ENCODE results near the gene RNF17.
"Not testable (repeated sequence)": the region's sequence is repeated elsewhere in the genome, so short reads cannot be mapped to it uniquely, and the experiment has no call there.

RNF17 gene

GRCh38 chr13:24742977-24743376, 21.0 kb upstream of the RNF17 start:
- DNase-seq (ENCODE audit: extremely low spot score, insufficient read length, low read depth) (no peak), FAIRE-seq (no peak)

DNA sequence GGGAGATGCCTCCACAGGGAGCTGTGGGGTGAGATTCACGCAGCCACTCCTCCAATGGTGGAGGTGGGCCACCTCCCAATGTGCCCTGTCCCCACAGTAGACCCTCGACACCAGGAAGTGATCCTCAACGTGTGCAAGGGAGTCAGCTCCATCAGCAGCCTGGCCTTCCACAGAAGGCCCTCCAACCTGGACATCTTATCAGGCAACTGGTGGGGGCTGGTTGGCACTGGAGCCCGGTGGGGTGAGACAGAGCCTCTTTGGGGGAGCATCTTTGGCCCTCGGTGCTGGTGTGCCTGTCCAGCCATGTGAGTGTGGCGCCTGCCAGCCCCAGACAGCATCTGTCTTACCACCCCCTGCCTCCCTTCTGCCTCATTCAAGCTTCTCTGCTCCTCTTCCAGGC, 19.7 kb upstream of the RNF17 start:
- FAIRE-seq (no peak), DNase-seq (ENCODE audit: extremely low spot score, insufficient read length, low read depth) (no peak)

DNA sequence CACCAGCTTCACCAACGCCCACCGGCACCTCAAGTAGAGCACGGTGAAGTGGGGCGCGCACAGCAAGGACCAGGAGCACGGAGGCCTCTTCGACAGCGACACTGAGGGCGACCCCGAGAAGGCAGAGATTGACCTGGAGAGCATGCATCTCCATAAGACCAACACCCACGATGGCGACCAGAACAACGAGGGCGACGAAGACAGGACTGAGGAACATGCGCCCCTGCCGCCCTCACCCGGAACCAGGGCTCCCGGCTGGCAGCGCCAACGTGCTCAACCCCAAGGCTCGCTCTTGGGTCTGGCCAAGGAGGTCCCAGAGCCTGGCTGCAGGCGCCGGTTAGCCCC, 18.5 kb upstream of the RNF17 start:
- DNase-seq (ENCODE audit: extremely low spot score, insufficient read length, low read depth) (no peak), FAIRE-seq (no peak)

DNA sequence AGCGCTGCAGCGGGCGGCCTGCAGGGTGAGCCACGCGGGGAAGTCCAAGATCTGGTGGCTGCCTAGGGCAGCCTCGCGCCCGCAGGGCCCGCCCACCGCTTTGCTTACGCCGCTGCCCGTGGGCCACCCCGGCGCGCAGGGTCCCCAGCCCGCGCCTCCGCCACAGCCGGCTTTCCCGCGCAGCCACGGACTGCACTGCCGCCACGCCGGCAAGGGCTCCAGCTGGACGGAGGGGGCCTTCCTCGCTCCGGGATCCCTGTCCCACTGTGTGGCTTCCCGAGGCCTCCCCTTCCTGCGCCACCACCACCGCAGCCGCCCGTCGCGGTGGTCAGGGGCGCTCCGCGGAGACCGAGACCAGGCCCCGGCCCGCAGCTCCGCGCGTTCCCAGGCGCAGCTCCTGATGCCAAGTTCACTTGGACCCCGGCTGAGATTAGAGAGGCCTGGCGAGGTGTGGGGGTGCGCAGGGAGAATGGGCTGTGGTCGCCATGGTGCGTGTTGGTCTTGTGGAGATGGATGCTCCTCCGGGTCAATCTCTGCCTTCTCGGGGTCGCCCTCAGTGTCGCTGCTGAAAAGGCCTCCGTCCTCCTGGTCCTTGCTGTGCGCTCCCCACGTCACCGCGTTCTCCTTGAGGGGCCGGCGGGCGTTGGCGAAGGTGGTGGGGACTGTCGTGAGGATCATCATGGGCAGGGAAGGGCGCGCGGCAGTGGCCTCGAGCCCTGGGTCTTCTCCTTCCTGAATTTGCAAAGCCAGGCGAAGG, 17.9 kb upstream of the RNF17 start:
- FAIRE-seq = no peak
- DNase-seq (ENCODE audit: extremely low spot score, insufficient read length, low read depth) = no peak

GRCh38 chr13:24746618-24747247, 17.2 kb upstream of the RNF17 start:
- DNase-seq (ENCODE audit: extremely low spot score, insufficient read length, low read depth) (no peak), FAIRE-seq (no peak)

- DNase-seq (ENCODE audit: extremely low spot score, insufficient read length, low read depth) = no peak
- FAIRE-seq = no peak
Observed at GRCh38 chr13:24747248-24748060, 16.5 kb upstream of the RNF17 start.

GRCh38 chr13:24748061-24748400, 15.9 kb upstream of the RNF17 start:
- DNase-seq (ENCODE audit: extremely low spot score, insufficient read length, low read depth) (no peak), FAIRE-seq (no peak)

- no peak for FAIRE-seq
Observed at GRCh38 chr13:24759197-24759596, 4.8 kb upstream of the RNF17 start.

DNA sequence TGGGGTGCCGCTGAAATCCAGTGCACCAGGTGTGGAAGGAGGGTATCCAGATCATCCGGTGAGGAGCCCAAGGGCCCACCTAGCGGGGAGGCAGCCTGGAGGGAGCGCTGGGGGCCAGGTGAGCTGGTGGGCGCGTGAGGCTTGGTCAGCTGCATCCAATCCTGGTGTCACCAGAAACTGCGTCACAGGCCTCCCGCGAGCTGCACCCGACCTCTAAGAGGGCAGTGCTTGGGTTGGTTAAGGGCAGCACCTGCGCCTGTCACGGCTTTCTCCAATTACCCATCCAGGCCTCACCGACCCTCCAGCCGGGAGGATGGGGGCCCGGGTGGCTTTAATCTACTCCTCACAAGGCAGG, 284 bp downstream of the RNF17 start:
- no peak for FAIRE-seq
- no peak for DNase-seq (ENCODE audit: extremely low spot score, insufficient read length, low read depth)

More at GRCh38 chr13:24759197-24759596, 4.8 kb upstream of the RNF17 start:
- DNase-seq (ENCODE audit: extremely low spot score, insufficient read length, low read depth) = no peak

GRCh38 chr13:24777171-24777570, 13.2 kb downstream of the RNF17 start:
- DNase-seq (ENCODE audit: extremely low spot score, insufficient read length, low read depth) = no peak
- FAIRE-seq = no peak

- no peak for DNase-seq (ENCODE audit: extremely low spot score, insufficient read length, low read depth)
- FAIRE-seq = no peak
Observed at GRCh38 chr13:24784319-24784718, 20.4 kb downstream of the RNF17 start.

GRCh38 chr13:24788538-24788937, 24.6 kb downstream of the RNF17 start:
- DNase-seq (ENCODE audit: extremely low spot score, insufficient read length, low read depth) (no peak), FAIRE-seq (no peak)

- DNase-seq (ENCODE audit: extremely low spot score, insufficient read length, low read depth) = no peak
- FAIRE-seq = no peak
Observed at GRCh38 chr13:24802074-24802473, 38.1 kb downstream of the RNF17 start.

- FAIRE-seq = no peak
- no peak for DNase-seq (ENCODE audit: extremely low spot score, insufficient read length, low read depth)
Observed at GRCh38 chr13:24821207-24821606, 57.2 kb downstream of the RNF17 start.

DNA sequence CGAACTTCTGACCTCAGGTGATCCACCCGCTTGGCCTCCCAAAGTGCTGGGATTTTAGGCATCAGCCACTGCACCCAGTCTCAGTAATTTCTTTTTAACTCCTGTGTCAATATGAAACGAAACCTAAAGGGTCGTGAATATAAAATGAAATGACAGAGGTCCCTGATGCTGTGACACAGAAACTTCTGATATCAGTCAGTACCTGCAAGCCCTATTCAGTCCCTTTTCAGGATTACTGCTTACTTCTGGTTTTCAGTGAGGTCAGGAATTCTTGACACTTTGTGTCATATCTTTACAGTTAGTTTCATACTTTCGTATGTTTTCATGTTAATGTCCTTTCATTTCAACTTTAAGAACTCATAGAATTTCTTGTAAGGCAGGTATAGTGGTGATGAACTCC, 58.7 kb downstream of the RNF17 start:
- DNase-seq (ENCODE audit: extremely low spot score, insufficient read length, low read depth) (no peak), FAIRE-seq (no peak)

GRCh38 chr13:24823122-24823710, 59.2 kb downstream of the RNF17 start:
- FAIRE-seq; DNase-seq (ENCODE audit: extremely low spot score, insufficient read length, low read depth): not testable (repeated sequence)

DNA sequence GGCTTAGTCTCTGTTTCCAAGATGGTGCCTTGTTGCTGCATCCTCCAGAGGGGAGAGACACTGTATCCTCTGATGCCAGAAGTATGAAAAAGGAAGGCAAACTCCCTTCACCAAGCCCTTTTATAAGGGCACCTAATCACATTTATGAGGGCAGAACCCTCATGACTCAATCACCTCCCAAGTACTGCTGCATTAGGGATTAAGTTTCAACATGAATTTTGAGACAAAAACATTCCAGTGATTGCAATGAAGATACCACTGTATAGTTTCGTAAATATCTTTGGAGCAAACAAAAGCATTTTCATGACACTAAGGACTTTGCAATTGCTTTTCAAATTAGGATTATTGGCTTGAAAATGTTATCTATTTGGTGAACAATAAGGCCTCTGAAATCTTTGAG, 63.8 kb downstream of the RNF17 start:
- DNase-seq (ENCODE audit: extremely low spot score, insufficient read length, low read depth) = no peak
- no peak for FAIRE-seq

- DNase-seq (ENCODE audit: extremely low spot score, insufficient read length, low read depth) = no peak
- FAIRE-seq = no peak
Observed at GRCh38 chr13:24834902-24835510, 71.0 kb downstream of the RNF17 start.

DNA sequence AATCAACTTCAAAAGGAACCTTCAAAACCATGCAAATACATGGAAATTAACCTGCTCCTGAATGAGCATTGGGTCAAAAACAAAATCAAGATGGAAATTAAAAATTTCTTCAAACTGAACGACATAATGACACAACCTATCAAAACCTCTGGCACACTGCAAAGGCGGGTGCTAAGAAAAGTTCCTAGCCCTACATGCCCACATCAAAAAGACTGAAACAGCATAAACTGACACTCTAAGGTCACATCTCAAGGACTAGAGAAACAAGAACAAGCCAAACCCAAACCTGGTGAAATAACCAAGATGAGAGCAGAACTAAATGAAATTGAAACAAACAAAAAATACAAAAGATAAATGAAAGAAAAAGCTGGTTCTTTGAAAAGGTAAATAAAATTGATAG, 73.6 kb downstream of the RNF17 start:
- DNase-seq (ENCODE audit: extremely low spot score, insufficient read length, low read depth) = not testable (repeated sequence)

DNA sequence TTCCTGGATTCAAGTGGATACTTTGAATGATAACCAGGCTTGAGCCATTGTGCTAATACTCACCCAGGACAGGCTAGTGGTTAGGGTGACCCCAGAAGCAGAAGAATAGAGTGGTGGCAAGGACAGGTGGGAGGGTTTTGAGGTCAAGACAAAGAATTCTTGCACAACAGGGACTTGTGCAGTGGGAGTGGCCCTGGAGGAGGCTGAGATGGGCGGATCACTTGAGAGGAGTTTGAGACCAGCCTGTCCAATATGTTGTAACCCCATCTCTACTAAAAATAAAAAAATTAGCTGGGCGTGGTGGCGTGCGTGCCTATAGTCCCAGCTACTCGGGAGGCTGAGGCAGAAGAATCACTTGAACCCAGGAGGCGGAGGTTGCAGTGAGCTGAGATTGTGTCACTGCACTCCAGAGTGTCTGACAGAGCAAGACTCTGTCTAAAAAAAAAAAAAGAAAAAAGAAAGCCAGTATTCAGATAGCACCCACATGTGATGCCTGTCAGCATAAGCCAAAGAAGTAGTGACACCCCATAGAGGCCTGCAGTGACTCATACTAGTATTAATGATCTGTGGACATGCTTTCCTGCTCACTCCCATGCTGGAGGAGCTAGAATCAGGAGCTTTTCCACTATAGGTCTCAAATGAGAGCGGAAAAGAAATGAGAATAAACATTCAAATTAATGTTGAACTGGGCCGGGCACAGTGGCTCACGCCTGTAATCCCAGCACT, 78.7 kb downstream of the RNF17 start:
- FAIRE-seq (no peak), DNase-seq (ENCODE audit: extremely low spot score, insufficient read length, low read depth) (no peak)

More for the DNA sequence above, 73.6 kb downstream of the RNF17 start:
- not testable (repeated sequence) for FAIRE-seq

Measured in GM18507 (cell line).